Embryonic facial prominence (tissue), 1 donor: ENCODE results near the gene COL4A2.
"Not testable (repeated sequence)": the region's sequence is repeated elsewhere in the genome, so short reads cannot be mapped to it uniquely, and the experiment has no call there.

Experiments used
- DNase-seq: peaks from one replicate; pipeline ENCODE4 v3.0.0-alpha.2; 2016; ENCODE audit errors: extremely low spot score

The COL4A2 gene

DNA sequence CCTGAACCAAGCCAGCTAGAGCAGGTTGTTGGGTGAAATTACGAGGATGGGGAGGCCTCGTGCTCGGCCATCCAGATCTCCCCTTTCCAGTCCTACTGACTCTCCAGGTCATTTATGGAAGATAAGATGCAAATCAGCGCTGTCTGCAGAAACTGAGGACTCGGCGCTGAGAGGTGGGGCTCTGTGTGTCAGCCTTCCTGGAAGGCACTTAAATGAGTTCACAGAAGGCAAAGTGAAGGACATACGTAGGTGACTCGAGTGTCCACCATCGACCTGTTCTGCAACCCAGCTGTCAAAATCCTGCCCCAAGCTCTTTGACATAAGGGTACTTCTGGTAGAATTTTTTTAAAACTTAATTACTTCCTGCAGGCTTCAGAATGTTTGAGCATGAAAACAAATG is 168.0 kb downstream of the COL4A2 start:
- no peak for DNase-seq

DNA sequence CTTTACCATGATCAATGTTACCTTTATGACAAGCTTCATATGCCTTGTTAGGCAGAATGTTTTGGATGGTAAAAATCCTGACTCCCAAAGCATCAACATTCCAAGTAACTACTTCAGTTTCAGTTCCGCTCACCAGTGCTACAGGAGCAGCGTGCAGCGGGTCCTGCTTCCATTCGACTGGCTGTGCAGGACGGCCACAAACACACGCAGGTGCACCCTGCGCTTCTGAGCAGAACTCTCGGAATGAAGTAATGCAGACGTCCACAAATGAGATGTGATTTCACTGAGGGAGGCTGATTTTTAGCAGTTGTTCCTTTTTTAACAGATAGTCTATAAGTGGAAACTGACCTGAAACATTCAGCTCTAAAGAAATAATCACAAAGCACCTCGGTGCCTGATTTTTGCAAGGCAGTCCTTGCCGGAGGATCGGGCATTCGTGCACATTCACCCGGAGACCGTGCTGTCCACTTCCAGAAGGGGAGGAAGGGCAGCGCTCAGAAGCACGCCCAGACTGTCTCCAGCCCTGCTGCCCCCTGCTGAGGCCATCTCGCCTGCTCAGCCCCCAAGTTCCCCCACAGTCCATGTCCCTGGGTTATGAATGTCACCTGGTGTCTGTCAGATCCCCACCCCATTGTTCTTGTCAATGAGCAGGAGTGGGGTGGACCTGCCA is 168.6 kb downstream of the COL4A2 start:
- no peak for DNase-seq

DNA sequence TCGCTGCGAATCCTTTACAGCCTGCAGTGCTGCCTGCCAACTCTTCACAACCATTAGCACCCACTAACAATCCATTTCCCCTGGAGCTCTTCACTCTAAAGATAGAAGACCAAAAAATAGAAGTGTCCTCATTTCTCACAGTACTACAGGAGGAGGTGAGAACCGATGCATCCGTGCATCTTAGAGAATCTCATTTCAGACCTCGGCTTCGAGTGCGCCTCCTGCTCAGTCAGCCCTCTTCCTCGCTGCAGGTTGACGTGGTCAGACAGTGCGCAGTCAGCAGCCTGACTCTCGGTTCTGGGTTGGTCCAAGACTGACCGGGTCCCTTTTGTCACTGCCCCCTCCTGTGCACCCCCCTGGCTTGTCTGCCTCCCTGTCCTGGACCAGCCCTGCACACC is 169.1 kb downstream of the COL4A2 start:
- DNase-seq: no peak

DNA sequence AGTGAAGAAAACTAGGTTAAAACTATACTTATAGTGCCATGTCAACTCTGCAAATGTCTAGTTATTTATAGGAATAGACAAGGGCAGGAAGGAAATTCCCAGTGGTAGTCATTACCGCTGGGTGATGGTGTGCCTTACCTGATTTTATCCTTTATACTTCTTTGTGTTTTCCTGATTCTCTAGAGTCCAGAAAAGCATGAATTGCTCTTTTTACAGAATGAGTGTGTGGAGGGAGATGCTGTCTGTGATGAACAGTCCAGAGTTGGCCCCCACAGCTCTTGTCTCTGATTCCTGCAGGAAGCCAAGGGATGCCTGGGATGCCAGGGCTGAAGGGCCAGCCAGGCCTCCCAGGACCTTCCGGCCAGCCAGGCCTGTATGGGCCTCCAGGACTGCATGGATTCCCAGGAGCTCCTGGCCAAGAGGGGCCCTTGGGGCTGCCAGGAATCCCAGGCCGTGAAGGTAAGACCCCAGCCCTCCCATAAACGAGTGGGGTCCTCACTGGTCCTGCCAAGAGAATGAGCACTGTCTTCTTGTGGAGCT is 170.7 kb downstream of the COL4A2 start:
- DNase-seq: no peak

DNA sequence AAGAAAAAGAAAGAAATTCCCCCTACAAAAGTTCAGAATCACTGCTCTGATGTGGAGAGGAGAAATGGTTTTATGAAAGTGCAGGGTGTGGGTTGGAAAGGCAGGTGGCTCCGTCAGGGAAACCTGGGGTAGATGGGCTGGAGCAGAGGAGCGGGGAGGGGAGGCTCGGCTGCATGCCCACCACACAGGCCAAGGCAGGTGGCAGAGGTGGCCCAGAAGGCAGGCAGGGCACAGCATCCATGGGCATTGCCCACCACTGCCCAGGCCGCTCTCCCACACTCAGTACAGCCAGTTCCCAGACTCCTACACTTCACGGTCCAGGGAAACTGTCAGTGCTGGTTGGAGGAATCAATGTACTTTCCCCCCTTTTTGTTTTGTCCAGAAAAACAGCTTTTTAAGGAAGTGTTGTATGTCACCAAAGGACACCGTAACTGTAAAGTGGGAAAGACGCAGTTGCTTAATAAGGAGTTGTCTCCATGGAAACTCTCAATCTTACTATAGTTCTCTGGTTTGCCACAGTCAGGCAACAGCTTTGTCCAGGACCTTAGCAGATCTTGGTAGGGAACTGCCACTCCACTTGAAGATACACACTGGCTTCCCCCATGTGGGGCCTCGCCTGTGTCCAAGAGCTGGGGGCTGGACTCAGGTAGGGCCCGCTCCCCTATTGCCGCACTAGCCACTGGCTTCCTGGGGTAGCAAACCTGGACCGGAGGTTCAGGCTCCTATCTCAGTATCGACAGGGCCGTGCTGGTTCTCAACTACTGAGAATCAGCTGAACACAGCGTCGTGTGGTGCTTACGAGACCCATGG is 171.5 kb downstream of the COL4A2 start:
- no peak for DNase-seq

DNA sequence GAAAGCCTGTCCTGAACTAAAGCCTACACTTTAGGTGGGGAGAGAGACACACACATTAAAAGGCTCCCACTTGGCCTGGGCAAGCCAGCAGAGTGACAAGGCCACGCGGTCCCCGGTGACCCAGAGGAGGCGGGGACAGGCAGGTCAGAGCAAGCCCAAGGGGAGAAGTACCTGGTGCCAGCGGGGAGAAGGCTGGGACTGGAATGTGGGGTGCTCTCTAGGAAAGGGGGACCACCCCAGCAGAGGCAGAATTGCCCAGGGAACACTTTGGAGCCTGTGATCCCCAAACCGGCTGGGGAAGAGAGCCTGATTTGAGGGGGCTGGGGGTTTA is 172.1 kb downstream of the COL4A2 start:
- no peak for DNase-seq

DNA sequence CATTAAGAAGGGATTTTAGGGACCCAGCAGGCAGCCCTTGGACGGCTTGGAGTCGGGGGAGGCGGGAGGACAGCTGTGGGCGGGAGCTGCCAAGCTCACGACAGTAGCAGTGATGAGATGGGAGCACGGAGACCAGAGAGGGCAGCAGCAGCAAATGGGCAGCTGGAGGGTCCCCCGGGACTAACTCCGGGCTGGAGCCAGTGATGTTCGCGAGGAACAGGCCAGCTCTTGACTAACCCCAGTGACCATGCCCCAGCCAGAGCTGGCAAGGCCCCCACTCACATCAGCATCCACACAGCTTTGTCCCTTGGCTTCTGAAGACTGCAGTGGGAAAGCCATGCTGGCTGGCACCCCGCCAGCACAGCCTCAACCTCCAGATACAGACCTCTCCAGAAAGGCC is 172.6 kb downstream of the COL4A2 start:
- DNase-seq: no peak

DNA sequence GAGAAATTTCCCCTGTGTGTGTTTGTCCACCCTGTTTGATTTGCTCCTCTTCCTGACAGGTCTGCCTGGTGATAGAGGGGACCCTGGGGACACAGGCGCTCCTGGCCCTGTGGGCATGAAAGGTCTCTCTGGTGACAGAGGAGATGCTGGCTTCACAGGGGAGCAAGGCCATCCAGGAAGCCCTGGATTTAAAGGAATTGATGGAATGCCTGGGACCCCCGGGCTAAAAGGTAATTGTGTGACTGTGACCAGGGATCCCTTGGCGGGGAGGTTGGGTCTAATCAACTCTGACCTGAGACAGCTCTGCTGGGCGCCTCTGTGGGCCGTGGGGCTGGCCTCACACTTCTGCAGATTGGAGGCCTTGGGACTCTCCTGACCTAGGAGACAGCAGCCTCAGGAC is 173.1 kb downstream of the COL4A2 start:
- no peak for DNase-seq

DNA sequence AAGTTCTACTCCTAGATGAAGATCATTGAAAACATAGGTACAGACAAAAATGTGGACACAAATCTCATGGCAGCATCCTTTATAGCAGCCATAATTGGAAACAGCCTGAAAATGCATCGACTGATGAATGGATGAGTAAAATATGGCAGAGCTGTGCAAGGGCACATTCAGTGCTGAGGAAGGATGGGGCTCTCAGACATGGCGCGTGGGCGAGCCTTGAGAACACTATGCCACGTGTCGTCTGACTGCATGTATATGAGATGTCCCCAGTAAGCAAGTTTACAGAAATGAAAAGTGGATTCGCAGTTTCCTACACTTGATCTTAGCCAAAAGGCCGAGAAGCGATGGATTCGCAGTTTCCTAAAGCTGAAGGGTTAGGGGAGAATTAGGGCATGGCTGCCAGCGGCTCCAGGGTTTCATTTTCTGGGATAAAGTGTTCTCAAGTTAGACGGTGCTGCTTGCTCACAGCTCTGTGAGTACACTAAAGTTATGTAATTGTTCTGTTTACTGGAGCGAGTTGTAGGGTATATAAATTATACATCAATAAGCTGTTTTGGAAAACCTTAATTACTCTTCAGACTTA is 176.4 kb downstream of the COL4A2 start:
- no peak for DNase-seq

DNA sequence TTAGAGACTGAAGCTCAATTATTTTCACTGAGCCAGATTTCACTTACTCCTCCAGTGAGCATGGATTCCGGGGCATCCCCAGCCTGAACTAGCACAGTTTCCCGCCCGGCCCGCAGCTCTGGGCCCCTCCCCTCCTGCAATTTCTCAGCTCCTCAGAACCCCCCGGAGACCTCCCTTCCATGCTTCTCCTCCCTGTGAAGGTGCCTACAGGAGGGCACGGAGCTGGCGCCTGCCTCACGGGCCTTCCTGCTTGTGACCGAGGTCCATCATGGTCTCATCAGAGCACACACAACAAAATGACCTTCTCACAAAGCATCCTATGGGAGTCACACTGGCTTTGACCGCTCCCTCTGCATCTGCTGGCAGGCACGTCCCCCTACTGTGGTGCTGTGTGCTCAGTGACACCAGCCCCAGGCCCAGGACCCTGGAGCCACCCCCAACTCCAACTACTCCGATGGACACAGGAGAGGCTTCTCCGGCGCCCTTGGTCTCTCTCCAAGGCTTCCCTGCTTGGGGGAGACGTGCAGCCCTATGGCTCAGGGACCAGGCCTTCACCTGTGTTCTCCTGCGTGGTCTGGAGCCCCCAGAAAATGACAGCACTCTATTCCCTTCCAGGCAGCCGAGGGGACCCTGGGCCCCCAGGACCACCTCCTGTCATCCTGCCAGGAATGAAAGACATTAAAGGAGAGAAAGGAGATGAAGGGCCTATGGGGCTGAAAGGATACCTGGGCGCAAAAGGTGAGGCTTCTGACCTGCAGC is 177.4 kb downstream of the COL4A2 start:
- no peak for DNase-seq

DNA sequence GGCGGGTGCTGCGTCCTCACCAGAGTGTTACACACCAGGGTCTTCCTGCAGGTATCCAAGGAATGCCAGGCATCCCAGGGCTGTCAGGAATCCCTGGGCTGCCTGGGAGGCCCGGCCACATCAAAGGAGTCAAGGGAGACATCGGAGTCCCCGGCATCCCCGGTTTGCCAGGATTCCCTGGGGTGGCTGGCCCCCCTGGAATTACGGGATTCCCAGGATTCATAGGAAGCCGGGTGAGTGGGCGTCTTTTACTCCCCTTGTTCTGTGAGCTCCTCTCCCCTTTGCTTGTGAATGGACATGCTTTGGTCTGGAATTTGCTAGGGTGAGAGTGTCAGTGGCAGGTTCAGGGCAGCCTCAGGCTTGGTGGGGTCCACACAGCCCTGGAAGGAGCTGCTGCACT is 178.5 kb downstream of the COL4A2 start:
- no peak for DNase-seq

DNA sequence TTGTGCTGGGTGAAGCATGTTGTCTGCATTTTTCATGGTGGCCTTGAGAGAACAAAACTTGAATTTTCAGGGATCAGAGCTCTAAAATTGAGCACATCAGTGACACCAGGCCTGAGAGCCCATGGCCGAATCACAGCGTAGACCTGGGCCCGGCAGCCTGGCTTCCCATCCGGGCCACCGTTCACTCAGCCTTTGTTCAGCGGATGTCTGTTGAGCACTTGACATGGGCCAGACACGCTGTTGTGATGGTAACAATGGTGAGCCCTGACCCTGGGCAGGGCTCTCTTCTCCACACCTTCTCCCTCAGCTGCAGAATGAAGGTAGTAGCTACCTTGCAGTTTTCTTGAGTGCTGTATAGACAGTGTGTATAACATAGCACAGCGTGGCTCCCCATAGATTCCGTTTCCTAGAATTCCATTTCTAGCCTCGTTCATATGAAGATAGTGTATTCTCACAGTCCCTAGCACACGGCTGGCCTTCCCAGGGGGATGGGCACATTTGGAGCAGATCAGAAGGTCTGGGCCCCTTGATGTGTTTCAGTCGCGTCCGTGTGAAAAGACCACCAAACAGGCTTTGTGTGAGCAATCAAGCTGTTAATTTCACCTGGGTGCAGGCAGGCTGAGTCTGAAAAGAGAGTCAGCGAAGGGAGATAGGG is 179.1 kb downstream of the COL4A2 start:
- DNase-seq: no peak

DNA sequence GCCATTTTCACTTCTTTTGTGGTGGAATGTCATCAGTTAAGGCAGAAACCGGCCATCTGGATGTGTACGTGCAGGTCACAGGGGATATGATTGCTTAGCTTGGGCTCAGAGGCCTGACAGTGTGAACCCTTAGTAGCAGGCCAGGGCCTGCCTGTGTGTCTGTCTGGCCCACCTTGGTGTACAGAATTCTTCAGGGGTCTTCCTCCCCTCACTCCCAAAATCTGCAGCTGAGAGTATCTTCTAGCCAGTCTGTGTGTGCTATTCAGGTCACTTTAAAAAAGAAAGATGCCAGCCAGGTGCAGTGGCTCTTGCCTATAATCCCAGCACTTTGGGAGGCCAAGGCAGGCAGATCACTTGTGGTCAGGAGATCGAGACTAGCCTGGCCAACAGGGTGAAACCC is 179.8 kb downstream of the COL4A2 start:
- not testable (repeated sequence) for DNase-seq

DNA sequence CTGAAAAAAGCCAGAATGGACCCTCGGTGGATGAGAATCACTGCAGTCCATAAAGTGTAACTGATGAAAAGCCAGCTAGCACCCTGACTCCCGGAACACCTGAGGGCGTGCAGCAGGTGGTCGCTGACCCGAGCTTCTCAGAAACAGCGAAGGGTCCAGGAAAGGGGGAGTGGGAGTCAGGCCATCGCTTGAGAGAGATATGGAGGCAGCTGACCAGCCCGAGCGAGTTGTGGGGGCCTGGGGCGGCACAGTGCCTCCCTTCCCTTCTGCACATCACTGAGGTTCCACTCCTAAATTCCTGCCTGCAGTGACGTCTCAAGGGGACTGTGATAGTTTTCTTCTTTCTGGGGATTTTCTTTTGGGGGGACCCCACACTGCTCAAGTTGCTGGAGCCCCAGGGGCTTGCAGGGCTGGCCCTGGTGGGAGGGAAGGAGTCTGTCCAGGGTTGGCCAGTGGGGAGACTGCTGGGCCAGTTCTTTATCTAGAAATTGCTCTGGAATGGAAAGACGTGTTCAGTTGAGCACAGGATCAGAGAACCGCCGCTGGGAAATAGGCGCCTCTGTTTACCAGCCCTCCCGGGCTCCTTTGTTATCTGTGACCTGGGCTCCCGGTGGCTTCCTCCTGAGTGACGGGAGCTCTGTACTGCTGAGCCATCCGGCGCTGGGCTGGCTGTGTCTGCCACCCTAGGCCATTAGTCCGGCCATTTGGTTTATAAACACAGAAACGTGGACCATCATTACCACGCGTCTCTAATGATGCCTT is 183.1 kb downstream of the COL4A2 start:
- DNase-seq: no peak

DNA sequence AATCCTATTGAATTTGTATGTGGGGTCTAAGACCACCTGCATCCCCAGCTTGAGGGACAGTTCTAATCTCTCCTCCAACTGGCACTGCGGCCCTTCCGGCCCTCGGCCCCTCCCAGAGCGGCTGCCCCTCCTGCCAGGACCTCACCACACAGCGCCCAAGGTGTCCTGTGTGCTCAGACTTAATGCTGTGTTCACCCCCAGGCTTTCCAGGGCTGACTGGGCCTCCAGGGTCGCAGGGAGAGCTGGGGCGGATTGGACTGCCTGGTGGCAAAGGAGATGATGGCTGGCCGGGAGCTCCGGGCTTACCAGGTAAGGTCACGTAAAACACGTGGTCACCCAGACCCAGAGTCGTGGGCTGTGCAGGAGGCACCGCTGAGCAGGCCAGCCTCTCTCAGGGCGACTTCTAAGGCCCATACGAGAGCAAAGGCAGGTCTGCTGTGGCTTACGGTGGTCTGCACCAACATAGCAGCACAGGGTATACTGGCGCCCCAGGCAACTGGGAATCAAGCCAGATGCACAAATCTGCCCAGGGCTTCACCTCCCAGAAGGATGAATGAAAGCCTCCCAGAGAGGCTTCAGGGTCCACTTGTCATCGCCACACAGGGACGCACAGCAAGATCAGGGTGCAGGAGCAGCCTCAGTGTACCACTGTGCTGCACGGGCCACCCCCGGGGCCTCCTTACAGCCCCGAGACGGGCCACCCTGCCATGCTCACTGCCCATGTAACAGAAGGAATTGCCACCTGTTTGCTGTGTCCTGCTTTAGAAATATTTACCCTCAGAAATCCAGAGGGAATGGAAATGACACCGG is 185.0 kb downstream of the COL4A2 start:
- no peak for DNase-seq

DNA sequence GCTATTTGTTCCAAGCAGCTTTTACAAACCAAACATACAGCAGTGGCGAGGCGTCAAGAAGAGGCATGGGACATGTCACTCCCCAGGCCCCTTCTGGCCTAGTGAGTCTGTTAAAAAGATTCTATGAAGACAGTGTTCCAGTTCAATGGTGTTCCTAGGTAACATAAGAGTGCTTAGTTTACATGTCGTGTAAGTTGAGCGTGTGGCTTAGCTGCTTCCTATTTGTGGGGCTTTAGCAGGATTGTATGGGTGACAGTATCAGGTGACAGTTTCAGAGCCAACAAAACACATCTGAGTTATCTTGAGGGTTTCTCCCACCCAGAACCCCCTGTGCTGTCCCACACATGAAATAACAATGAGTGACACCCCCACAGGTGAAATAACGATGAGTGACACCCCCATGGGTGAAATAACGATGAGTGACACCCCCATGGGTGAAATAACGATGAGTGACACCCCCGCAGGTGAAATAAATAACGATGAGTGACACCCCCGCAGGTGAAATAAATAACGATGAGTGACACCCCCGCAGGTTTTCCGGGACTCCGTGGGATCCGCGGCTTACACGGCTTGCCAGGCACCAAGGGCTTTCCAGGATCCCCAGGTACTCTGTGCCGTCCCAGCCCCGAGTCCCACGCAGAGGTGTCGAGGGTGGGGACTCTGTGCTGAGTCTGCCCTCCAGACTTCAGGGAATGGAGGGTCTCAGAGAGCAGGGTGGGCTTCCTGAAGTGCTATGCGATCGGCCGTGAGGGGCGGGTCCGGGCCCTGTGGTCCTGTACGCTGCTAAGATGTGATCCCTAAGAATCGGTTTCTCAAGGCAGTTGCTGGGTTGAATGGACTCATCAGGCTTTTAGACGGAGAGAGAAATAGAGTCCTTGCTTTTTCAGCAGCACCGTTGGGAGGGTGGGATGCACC is 185.9 kb downstream of the COL4A2 start:
- DNase-seq: no peak

DNA sequence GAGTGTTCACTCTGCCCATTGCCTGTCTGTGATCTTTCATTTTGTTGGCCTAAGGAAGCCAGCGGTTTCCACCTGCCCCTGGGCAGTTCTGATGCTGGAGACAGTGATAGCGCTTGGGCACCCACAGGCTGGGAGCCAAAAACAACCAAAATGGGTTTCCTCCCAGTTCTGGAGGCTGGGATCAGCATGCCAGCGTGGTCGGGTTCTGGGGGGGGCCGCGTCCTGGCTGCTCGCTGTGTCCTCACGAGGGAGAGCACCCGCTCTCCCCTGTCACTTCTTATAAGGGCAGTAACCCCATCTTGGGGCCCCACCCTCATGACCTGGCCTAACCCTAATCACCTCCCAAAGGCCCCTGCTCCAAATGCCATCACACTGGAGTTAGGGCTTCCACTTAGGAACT is 186.5 kb downstream of the COL4A2 start:
- DNase-seq: no peak

DNA sequence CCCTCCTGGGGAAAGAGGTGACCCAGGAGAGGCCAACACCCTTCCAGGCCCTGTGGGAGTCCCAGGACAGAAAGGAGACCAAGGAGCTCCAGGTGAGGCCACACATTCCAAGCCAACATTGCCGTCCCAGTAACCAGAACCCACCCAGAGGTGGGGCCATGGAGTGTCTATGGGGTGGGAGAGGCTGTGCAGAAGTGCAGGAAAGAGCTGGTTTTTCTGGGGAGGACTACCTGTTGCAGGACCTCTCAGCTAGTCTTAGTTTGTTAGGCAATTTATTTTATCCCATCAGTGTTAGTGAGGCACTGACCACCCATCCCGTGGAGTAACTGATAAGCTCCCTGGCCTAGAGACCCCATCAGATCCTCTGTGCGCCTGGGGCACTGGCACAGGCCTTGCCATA is 188.3 kb downstream of the COL4A2 start:
- DNase-seq: no peak

DNA sequence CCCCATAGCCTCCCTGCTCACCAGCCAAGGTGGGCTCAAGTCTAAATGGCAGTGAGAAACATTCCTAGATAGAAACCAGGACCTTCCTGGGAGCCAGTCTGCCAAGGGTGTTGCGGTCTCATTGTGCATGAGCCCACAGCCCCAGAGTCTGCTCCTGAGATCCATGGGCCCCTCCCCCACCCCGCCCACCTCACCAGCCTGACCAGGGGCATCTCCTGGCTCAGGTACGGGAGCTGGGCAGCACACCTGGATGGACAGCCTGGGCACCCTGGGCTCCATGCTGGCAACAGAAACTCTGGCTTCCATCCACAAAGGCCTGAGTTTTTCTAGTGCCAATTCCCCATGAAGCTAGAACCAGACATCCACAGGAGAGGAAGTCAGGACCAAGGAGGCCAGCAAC is 188.8 kb downstream of the COL4A2 start:
- DNase-seq: no peak
